GM18951 (cell line): ENCODE measurements around the gene NR2F1-AS1.
"Not testable (repeated sequence)": the region's sequence is repeated elsewhere in the genome, so short reads cannot be mapped to it uniquely, and the experiment has no call there.

ENCODE experiments used
- POLR2A ChIP-seq: IDR thresholded peaks from 4 replicates; pipeline ENCODE4 v1.6.1; 2011; ENCODE audit warnings: mild to moderate bottlenecking; ENCODE audit not compliant: insufficient read length, insufficient read depth; ENCODE audit errors: extremely low read depth
- in situ Hi-C: fragments of 300-500 bp; cut with MboI; formaldehyde crosslinking; loops from one replicate; pipeline ENCODE4 v1.12.0; 2022; ENCODE audit warnings: low sequenced_read_pairs, mixed read lengths, inconsistent platforms; ENCODE audit not compliant: unreplicated experiment

Gene NR2F1-AS1

GRCh38 chr5:93460286-93460685 is 120.7 kb downstream of the NR2F1-AS1 start:
- TF ChIP-seq POLR2A = no peak
- in situ Hi-C loops = no loop called here

GRCh38 chr5:93456796-93457195 is 124.2 kb downstream of the NR2F1-AS1 start:
- in situ Hi-C loops = not testable (repeated sequence)

- in situ Hi-C loops = no loop called here
- no peak for TF ChIP-seq POLR2A
These were observed 126.1 kb downstream of the NR2F1-AS1 start for GRCh38 chr5:93454896-93455295.

GRCh38 chr5:93452255-93452654 is 128.8 kb downstream of the NR2F1-AS1 start:
- no peak for TF ChIP-seq POLR2A
- in situ Hi-C loops = no loop called here

- in situ Hi-C loops = no loop called here
- no peak for TF ChIP-seq POLR2A
These were observed 142.9 kb downstream of the NR2F1-AS1 start for GRCh38 chr5:93438124-93438523.

GRCh38 chr5:93436083-93436482 is 144.9 kb downstream of the NR2F1-AS1 start:
- in situ Hi-C loops = no loop called here
- TF ChIP-seq POLR2A = no peak

- in situ Hi-C loops = no loop called here
- no peak for TF ChIP-seq POLR2A
These were observed 147.6 kb downstream of the NR2F1-AS1 start for GRCh38 chr5:93433422-93433821.

GRCh38 chr5:93431250-93431649 is 149.8 kb downstream of the NR2F1-AS1 start:
- in situ Hi-C loops = no loop called here
- no peak for TF ChIP-seq POLR2A

GRCh38 chr5:93430673-93431199 is 150.3 kb downstream of the NR2F1-AS1 start:
- in situ Hi-C loops = no loop called here
- no peak for TF ChIP-seq POLR2A

- in situ Hi-C loops = no loop called here
- no peak for TF ChIP-seq POLR2A
These were observed 150.9 kb downstream of the NR2F1-AS1 start for GRCh38 chr5:93430118-93430517.

GRCh38 chr5:93428868-93429267 is 152.2 kb downstream of the NR2F1-AS1 start:
- in situ Hi-C loops = no loop called here
- TF ChIP-seq POLR2A = no peak

GRCh38 chr5:93427316-93427715 is 153.7 kb downstream of the NR2F1-AS1 start:
- in situ Hi-C loops = no loop called here
- TF ChIP-seq POLR2A = no peak

GRCh38 chr5:93425096-93425495 is 155.9 kb downstream of the NR2F1-AS1 start:
- no peak for TF ChIP-seq POLR2A
- in situ Hi-C loops = no loop called here

- TF ChIP-seq POLR2A = no peak
- in situ Hi-C loops = no loop called here
These were observed 157.7 kb downstream of the NR2F1-AS1 start for GRCh38 chr5:93423300-93423699.

GRCh38 chr5:93422652-93423280 is 158.3 kb downstream of the NR2F1-AS1 start:
- TF ChIP-seq POLR2A = no peak
- in situ Hi-C loops = no loop called here
